Activated naive CD8-positive, alpha-beta T cell treated with anti-CD3 and anti-CD28 coated beads, Interleukin-2, amount 10 ng/mL, durations not matched to agents 7 days and 5 days (primary cell): ENCODE data around the gene RTP4. TPM values are rescaled to one million over a fixed set of nuclear protein-coding genes. Genes with fewer than 3 reads are reported as not detected.
"Not testable (repeated sequence)": the region's sequence is repeated elsewhere in the genome, so short reads cannot be mapped to it uniquely, and the experiment has no call there.

ENCODE experiments used
- ATAC-seq: fragments of 150-1000 bp; cut with Tn5 transposase; one replicate; pipeline ENCODE4 v1.10.0; 2021; ENCODE audit warnings: low read depth, moderate library complexity
- POLR2A ChIA-PET: fragments of 350-600 bp; sonication (Branson Sonifier 250); formaldehyde crosslinking; loops from one replicate; lab custom pipeline; 2021; ENCODE audit warnings: antibody characterized with exemption; lab: Charles Lee
- DNase-seq: peaks from one replicate; pipeline ENCODE4 v3.0.0; 2021
- H3K27ac Mint-ChIP-seq: one replicate; pipeline ENCODE4 v1.8.0; 2022; ENCODE audit warnings: mild to moderate bottlenecking, mixed read lengths
- H3K27me3 Mint-ChIP-seq: one replicate; pipeline ENCODE4 v1.8.0; 2022; ENCODE audit warnings: mild to moderate bottlenecking, moderate library complexity, mixed read lengths
- H3K36me3 Mint-ChIP-seq: one replicate; pipeline ENCODE4 v1.8.0; 2021; ENCODE audit warnings: mild to moderate bottlenecking, mixed read lengths
- H3K4me1 Mint-ChIP-seq: one replicate; pipeline ENCODE4 v1.8.0; 2021; ENCODE audit warnings: mixed read lengths
- H3K4me3 Mint-ChIP-seq: one replicate; pipeline ENCODE4 v1.8.0; 2022; ENCODE audit warnings: mild to moderate bottlenecking, moderate library complexity, mixed read lengths
- H3K9me3 Mint-ChIP-seq: one replicate; pipeline ENCODE4 v1.8.0; 2021; ENCODE audit warnings: mixed read lengths
- total RNA-seq, 2 experiments: library from RNA; stranded (reverse); gene quantifications; one replicate each; pipeline ENCODE4 v1.2.3, GENCODE V29; 2021

RTP4 gene
- total RNA-seq, 2 experiments from 2014 or later = 16.9 to 17.1 TPM

DNA sequence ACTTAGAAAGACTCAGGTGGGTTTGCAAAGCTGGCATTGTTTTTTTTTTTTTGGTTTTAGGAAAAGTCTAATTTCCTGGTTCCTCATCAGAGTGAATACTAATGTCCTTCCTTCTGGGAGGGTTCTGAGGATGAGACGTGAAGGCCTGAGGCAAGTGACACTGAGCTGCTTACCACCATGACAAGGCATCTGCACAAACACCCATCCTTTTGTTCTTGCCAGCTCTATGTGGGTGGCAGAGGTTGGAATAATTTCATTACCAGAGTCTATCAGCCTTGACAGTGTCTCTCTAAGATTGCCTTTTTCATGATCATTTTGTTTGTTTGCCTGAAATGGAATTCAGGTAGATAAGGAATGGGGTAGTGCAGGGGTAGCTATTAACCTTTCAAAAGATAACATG lies 17.1 kb downstream of the RTP4 start:
- Mint-ChIP-seq H3K4me1 (no peaks in the 10 kb centered on the region), H3K27me3 (peaks cover 20% of the 10 kb centered on the region), H3K36me3 (peaks cover 4% of the 10 kb centered on the region), H3K4me3 (no peak overlapping the region), H3K27ac (no peak overlapping the region), H3K9me3 (peaks cover 14% of the 10 kb centered on the region)
- POLR2A ChIA-PET = no interaction called here
- ATAC-seq (no peak), DNase-seq (no peak)

GRCh38 chr3:187396661-187397060 lies 28.5 kb downstream of the RTP4 start:
- no peak for DNase-seq
- Mint-ChIP-seq H3K36me3 (no peaks in the 10 kb centered on the region), H3K4me3 (no peak overlapping the region), H3K27me3 (peaks cover 25% of the 10 kb centered on the region), H3K4me1 (no peaks in the 10 kb centered on the region), H3K9me3 (no peaks in the 10 kb centered on the region), H3K27ac (no peak overlapping the region)
- no peak for ATAC-seq
- POLR2A ChIA-PET = no interaction called here

DNA sequence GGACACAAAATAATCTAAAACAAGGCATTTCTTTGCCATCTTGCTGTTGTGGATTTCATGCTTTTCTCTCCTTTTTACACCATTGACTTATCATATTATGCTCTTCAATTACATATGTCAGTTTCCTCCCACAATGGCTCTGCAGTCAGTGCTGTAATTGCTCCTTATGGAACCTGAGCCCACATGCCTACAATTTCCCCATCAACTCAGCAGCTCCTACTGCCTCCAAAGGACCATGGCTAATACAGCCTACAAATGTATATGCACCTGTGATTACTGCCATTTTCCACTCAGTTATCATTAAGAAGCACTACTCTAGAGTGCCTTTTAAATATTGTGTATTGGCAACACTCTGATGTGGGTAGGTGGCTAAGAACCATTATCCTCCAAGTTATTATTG lies 30.8 kb downstream of the RTP4 start:
- Mint-ChIP-seq H3K27ac (no peak overlapping the region), H3K36me3 (no peaks in the 10 kb centered on the region), H3K4me1 (no peaks in the 10 kb centered on the region), H3K27me3 (peaks cover 23% of the 10 kb centered on the region), H3K9me3 (no peaks in the 10 kb centered on the region), H3K4me3 (no peak overlapping the region)
- no peak for ATAC-seq
- no peak for DNase-seq
- POLR2A ChIA-PET = no interaction called here

- no peaks in the 10 kb centered on the region for H3K36me3 Mint-ChIP-seq
- no peaks in the 10 kb centered on the region for H3K9me3 Mint-ChIP-seq
- peaks cover 21% of the 10 kb centered on the region for H3K27me3 Mint-ChIP-seq
- no peak overlapping the region for H3K27ac Mint-ChIP-seq
- H3K4me1 Mint-ChIP-seq = no peaks in the 10 kb centered on the region
- POLR2A ChIA-PET = no interaction called here
- ATAC-seq = no peak
- H3K4me3 Mint-ChIP-seq = no peak overlapping the region
- no peak for DNase-seq
These were observed 32.6 kb downstream of the RTP4 start for GRCh38 chr3:187400756-187401155.

DNA sequence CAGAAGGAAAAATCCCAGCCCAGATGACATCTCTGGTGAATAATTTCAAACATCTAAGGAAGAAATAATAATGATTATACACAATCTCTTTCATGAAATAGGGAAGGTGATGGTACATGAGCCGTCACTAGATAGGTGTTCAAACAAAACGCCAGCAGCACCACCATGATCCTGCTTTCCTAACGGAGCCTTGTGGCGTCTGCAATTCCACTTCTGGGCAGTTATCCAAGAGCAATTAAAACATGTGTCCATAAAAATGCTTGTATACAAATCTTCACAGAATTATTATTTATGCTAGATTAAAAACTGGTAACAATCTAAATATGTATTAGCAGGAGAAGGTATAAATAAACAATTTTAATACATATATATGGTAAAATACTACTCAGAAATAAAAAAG lies 33.7 kb downstream of the RTP4 start:
- Mint-ChIP-seq H3K9me3 (no peaks in the 10 kb centered on the region), H3K4me1 (no peaks in the 10 kb centered on the region), H3K27me3 (peaks cover 27% of the 10 kb centered on the region), H3K36me3 (no peaks in the 10 kb centered on the region), H3K27ac (no peak overlapping the region), H3K4me3 (no peak overlapping the region)
- no peak for ATAC-seq
- POLR2A ChIA-PET = no interaction called here
- no peak for DNase-seq

GRCh38 chr3:187403768-187404288 lies 35.6 kb downstream of the RTP4 start:
- ATAC-seq = no peak
- Mint-ChIP-seq H3K27me3 (peaks cover 31% of the 10 kb centered on the region), H3K36me3 (no peaks in the 10 kb centered on the region), H3K27ac (no peak overlapping the region), H3K9me3 (no peaks in the 10 kb centered on the region), H3K4me3 (no peak overlapping the region), H3K4me1 (no peaks in the 10 kb centered on the region)
- DNase-seq = no peak
- POLR2A ChIA-PET = no interaction called here

- Mint-ChIP-seq H3K9me3 (no peaks in the 10 kb centered on the region), H3K4me1 (no peaks in the 10 kb centered on the region), H3K4me3 (no peak overlapping the region), H3K27me3 (peaks cover 39% of the 10 kb centered on the region), H3K27ac (no peak overlapping the region), H3K36me3 (no peaks in the 10 kb centered on the region)
- DNase-seq (no peak), ATAC-seq (no peak)
- POLR2A ChIA-PET = no interaction called here
These were observed 38.7 kb downstream of the RTP4 start for GRCh38 chr3:187406927-187407326.

- POLR2A ChIA-PET, H3K36me3 Mint-ChIP-seq, H3K27ac Mint-ChIP-seq, H3K4me1 Mint-ChIP-seq, H3K9me3 Mint-ChIP-seq, ATAC-seq, DNase-seq, H3K4me3 Mint-ChIP-seq: not testable (repeated sequence)
- peaks cover 28% of the 10 kb centered on the region for H3K27me3 Mint-ChIP-seq
These were observed 44.0 kb downstream of the RTP4 start for GRCh38 chr3:187411991-187412781.

Other genes starting within 250 kb of the RTP4 start
- gene RPL39L, start 228.9 kb upstream of the RTP4 start, total RNA-seq = 10 to 100 TPM; 18.8 TPM
- not detected for gene RTP1, start 170.9 kb upstream of the RTP4 start, total RNA-seq
- gene MASP1, start 76.6 kb upstream of the RTP4 start, total RNA-seq = not detected